CD4-positive, alpha-beta T cell treated with Interleukin-17A for 1 hour (primary cell): ENCODE measurements around the gene TGM3.

ENCODE experiments used
- DNase-seq: peaks from one replicate; pipeline ENCODE4 v3.0.0-alpha.2; 2020

Gene TGM3

GRCh38 chr20:2385496-2385895 is 89.7 kb downstream of the TGM3 start:
- DNase-seq: no peak

- DNase-seq: no peak
Measured at GRCh38 chr20:2386516-2387179, 90.8 kb downstream of the TGM3 start.

GRCh38 chr20:2387180-2387577 is 91.4 kb downstream of the TGM3 start:
- DNase-seq: peak; percentile 34

GRCh38 chr20:2387580-2387979 is 91.8 kb downstream of the TGM3 start:
- DNase-seq: no peak
